ENCODE measurements around the gene UBAC2. TPM values are rescaled to one million over a fixed set of nuclear protein-coding genes. Genes with fewer than 3 reads are reported as not detected.

UBAC2 gene
- total RNA-seq, 4 donors from 2014 or later = 67.3 to 111 (median 93.8) TPM

- H3K9me3 ChIP-seq = no peaks in the 10 kb centered on the region
- peak overlapping the region; percentile 20 for H3K27ac ChIP-seq
- peak overlapping the region; percentile 39 for H3K4me3 ChIP-seq
- DNase-seq (ENCODE audit: low spot score in 2 of 2) = no peak
- H3K36me3 ChIP-seq = no peaks in the 10 kb centered on the region
- WGBS = 87% methylated on average over 18 of the region's 18 CpGs
- H3K27me3 ChIP-seq = peaks cover 4% of the 10 kb centered on the region
- no peak for TF ChIP-seq POLR2A (IDR thresholded peaks at IDR 0.05)
- TF ChIP-seq EP300 (IDR thresholded peaks at IDR 0.05) = no peak
- TF ChIP-seq POLR2AphosphoS5 (IDR thresholded peaks at IDR 0.05) = no peak
- no peak for TF ChIP-seq CTCF (IDR thresholded peaks at IDR 0.05)
- H3K4me1 ChIP-seq = peaks cover 21% of the 10 kb centered on the region
Measured at GRCh38 chr13:99431927-99432608, 231.4 kb downstream of the UBAC2 start.

GRCh38 chr13:99432609-99433542 lies 232.2 kb downstream of the UBAC2 start:
- peak overlapping the region; percentile 39 for H3K4me3 ChIP-seq
- peaks cover 23% of the 10 kb centered on the region for H3K4me1 ChIP-seq
- H3K9me3 ChIP-seq = no peaks in the 10 kb centered on the region
- H3K27ac ChIP-seq = peak overlapping the region; percentile 20
- no peaks in the 10 kb centered on the region for H3K27me3 ChIP-seq
- DNase-seq (ENCODE audit: low spot score in 2 of 2) = peak; percentile 84 to 85
- no peak for TF ChIP-seq CTCF (IDR thresholded peaks at IDR 0.05)
- TF ChIP-seq POLR2AphosphoS5 (IDR thresholded peaks at IDR 0.05) = no peak
- no peaks in the 10 kb centered on the region for H3K36me3 ChIP-seq
- 21% methylated on average over 21 of the region's 23 CpGs for WGBS

GRCh38 chr13:99433543-99434075 lies 233.0 kb downstream of the UBAC2 start:
- TF ChIP-seq POLR2A (IDR thresholded peaks at IDR 0.05) = no peak
- no peak for TF ChIP-seq POLR2AphosphoS5 (IDR thresholded peaks at IDR 0.05)
- TF ChIP-seq CTCF (IDR thresholded peaks at IDR 0.05) = no peak
- TF ChIP-seq EP300 (IDR thresholded peaks at IDR 0.05) = no peak
- WGBS = 94% methylated on average over 8 of the region's 8 CpGs
- H3K27me3 ChIP-seq = no peaks in the 10 kb centered on the region
- no peak for DNase-seq (ENCODE audit: low spot score in 2 of 2)
- no peak overlapping the region for H3K4me3 ChIP-seq
- H3K36me3 ChIP-seq = no peaks in the 10 kb centered on the region
- H3K9me3 ChIP-seq = no peaks in the 10 kb centered on the region
- peaks cover 23% of the 10 kb centered on the region for H3K4me1 ChIP-seq
- H3K27ac ChIP-seq = no peak overlapping the region

- H3K27ac ChIP-seq = no peak overlapping the region
- peaks cover 23% of the 10 kb centered on the region for H3K4me1 ChIP-seq
- peaks cover 2% of the 10 kb centered on the region for H3K27me3 ChIP-seq
- H3K4me3 ChIP-seq = no peak overlapping the region
- DNase-seq (ENCODE audit: low spot score in 2 of 2) = no peak
- H3K36me3 ChIP-seq = no peaks in the 10 kb centered on the region
- no peaks in the 10 kb centered on the region for H3K9me3 ChIP-seq
- no peak for TF ChIP-seq EP300 (IDR thresholded peaks at IDR 0.05)
- TF ChIP-seq CTCF (IDR thresholded peaks at IDR 0.05) = no peak
- TF ChIP-seq POLR2AphosphoS5 (IDR thresholded peaks at IDR 0.05) = no peak
- no peak for TF ChIP-seq POLR2A (IDR thresholded peaks at IDR 0.05)
- 94% methylated on average over 16 of the region's 17 CpGs for WGBS
Measured at GRCh38 chr13:99434258-99434788, 233.7 kb downstream of the UBAC2 start.

Measured in suprapubic skin (tissue), 4 donors.